HFFc6 (cell line): ENCODE results near the gene HUNK. TPM values are rescaled to one million over a fixed set of nuclear protein-coding genes. Genes with fewer than 3 reads are reported as not detected.

Experiments used
- DNase-seq: peaks from one replicate; pipeline ENCODE4 v3.0.0-alpha.2; 2018
- H3K27ac Mint-ChIP-seq: 2 replicates; pipeline ENCODE4 v1.8.0; 2020; ENCODE audit warnings: mild to moderate bottlenecking, mixed read lengths
- H3K27me3 Mint-ChIP-seq: 2 replicates; pipeline ENCODE4 v1.8.0; 2021; ENCODE audit warnings: mild to moderate bottlenecking, moderate library complexity, mixed read lengths; ENCODE audit not compliant: insufficient read depth
- H3K36me3 Mint-ChIP-seq: 2 replicates; pipeline ENCODE4 v1.8.0; 2021; ENCODE audit warnings: low read depth, mixed read lengths
- H3K4me1 Mint-ChIP-seq: 2 replicates; pipeline ENCODE4 v1.8.0; 2020; ENCODE audit warnings: low read depth, mixed read lengths
- H3K4me3 Mint-ChIP-seq: 2 replicates; pipeline ENCODE4 v1.8.0; 2020; ENCODE audit warnings: mild to moderate bottlenecking, moderate library complexity, mixed read lengths
- H3K9me3 Mint-ChIP-seq: 2 replicates; pipeline ENCODE4 v1.8.0; 2020; ENCODE audit warnings: mild to moderate bottlenecking, mixed read lengths
- CTCF ChIP-seq: fragments of 200-600 bp; sonication (generic); IDR thresholded peaks from 2 replicates; pipeline ENCODE4 v1.5.0; 2021; ENCODE audit warnings: antibody characterized with exemption, mild to moderate bottlenecking
- total RNA-seq, 6 experiments: library from RNA; stranded (reverse); fragmentation: NEBNext Ultra II Directional; extraction: Animal tissue kit (Norgen Biotek cat#: 25700); gene quantifications; 2 replicates in 1 of 6; 3 replicates in 5 of 6; pipeline ENCODE4 v1.2.3, GENCODE V29; 2021

Gene HUNK
- total RNA-seq, 6 experiments from 2014 or later = not detected

DNA sequence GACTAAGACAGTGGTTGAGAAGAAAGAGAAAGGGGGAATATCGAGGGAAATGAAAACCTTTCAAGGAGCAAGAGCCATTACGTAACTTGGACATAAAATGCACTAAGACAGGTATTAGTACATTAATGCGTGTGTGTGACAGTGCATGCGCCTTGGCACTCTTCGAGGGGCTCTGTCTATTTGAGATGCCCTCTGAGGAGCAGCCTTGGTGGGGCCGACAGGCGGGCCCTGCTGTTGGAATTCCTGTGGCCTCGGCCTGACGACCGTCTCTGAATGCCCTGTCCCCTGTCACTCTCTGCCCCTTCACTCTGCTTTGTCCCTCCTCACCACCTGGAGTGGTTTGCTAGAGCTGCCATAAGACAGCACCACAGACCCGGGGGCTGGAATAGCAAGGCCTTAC lies 12.3 kb downstream of the HUNK start:
- DNase-seq = no peak
- Mint-ChIP-seq H3K4me3 (no peak overlapping the region), H3K4me1 (no peaks in the 10 kb centered on the region), H3K9me3 (peaks cover 7% of the 10 kb centered on the region), H3K36me3 (no peaks in the 10 kb centered on the region), H3K27ac (no peak overlapping the region), H3K27me3 (peaks cover 4% of the 10 kb centered on the region)
- TF ChIP-seq CTCF = no peak

- Mint-ChIP-seq H3K4me1 (no peaks in the 10 kb centered on the region), H3K36me3 (no peaks in the 10 kb centered on the region), H3K4me3 (no peak overlapping the region), H3K9me3 (peaks cover 7% of the 10 kb centered on the region), H3K27me3 (peaks cover 4% of the 10 kb centered on the region), H3K27ac (no peak overlapping the region)
- no peak for DNase-seq
- no peak for TF ChIP-seq CTCF
Observed at GRCh38 chr21:31886915-31887314, 14.1 kb downstream of the HUNK start.

DNA sequence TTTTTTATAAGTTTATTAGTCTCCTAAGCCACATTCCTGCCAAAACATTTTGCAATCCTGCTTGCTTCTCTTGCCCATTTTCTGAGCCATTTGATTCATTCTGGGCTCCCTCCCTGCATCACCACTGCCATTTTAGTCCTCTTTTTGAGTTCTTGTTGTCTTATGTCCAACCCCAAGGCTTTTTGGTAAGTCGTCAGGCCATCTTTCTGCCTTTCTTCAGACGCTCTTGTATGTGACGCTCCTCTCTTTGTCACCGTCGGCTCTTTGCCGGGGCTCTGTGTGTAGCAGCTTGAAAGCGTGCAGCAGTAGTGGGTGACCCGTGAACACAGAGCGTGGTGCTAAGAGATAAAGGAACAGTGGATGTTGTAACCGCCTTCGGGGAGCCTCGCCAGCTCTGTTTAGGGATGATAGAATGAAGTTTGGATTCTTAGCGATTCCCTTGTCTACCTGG lies 14.6 kb downstream of the HUNK start:
- H3K27me3 Mint-ChIP-seq = peaks cover 4% of the 10 kb centered on the region
- H3K4me1 Mint-ChIP-seq = no peaks in the 10 kb centered on the region
- DNase-seq = no peak
- H3K27ac Mint-ChIP-seq = no peak overlapping the region
- H3K4me3 Mint-ChIP-seq = no peak overlapping the region
- H3K36me3 Mint-ChIP-seq = no peaks in the 10 kb centered on the region
- TF ChIP-seq CTCF = no peak
- H3K9me3 Mint-ChIP-seq = peaks cover 7% of the 10 kb centered on the region

DNA sequence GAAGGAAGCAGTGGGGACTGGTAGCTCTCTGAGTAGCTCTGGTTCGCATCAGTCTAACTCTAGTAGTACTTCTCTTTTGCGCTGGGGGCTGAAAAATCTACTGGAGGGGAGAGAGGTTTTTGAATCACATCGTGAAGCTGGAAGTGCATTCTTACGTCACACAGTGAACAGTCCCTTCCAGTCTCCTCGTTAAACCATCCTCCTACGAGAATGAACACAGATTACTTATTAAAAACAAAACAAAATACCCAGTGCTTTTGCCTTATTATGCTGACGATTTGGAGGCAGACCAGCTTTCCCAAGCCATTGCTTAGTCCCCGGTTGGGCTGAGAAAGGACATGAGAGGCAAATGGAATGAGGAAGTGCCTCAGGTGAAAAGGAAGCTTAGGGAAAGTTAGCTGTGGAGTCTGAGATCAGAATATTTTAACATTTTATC lies 16.1 kb downstream of the HUNK start:
- peaks cover 6% of the 10 kb centered on the region for H3K27me3 Mint-ChIP-seq
- H3K4me1 Mint-ChIP-seq = no peaks in the 10 kb centered on the region
- TF ChIP-seq CTCF = no peak
- no peak for DNase-seq
- H3K36me3 Mint-ChIP-seq = no peaks in the 10 kb centered on the region
- H3K27ac Mint-ChIP-seq = no peak overlapping the region
- no peak overlapping the region for H3K4me3 Mint-ChIP-seq
- peaks cover 12% of the 10 kb centered on the region for H3K9me3 Mint-ChIP-seq

GRCh38 chr21:31889460-31889859 lies 16.6 kb downstream of the HUNK start:
- H3K27me3 Mint-ChIP-seq = peaks cover 7% of the 10 kb centered on the region
- no peaks in the 10 kb centered on the region for H3K4me1 Mint-ChIP-seq
- no peaks in the 10 kb centered on the region for H3K36me3 Mint-ChIP-seq
- H3K9me3 Mint-ChIP-seq = peaks cover 12% of the 10 kb centered on the region
- no peak for TF ChIP-seq CTCF
- no peak overlapping the region for H3K27ac Mint-ChIP-seq
- DNase-seq = no peak
- no peak overlapping the region for H3K4me3 Mint-ChIP-seq

GRCh38 chr21:31892686-31893085 lies 19.9 kb downstream of the HUNK start:
- DNase-seq = no peak
- no peak overlapping the region for H3K4me3 Mint-ChIP-seq
- no peak overlapping the region for H3K27ac Mint-ChIP-seq
- TF ChIP-seq CTCF = no peak
- no peaks in the 10 kb centered on the region for H3K36me3 Mint-ChIP-seq
- H3K9me3 Mint-ChIP-seq = peaks cover 26% of the 10 kb centered on the region
- no peaks in the 10 kb centered on the region for H3K4me1 Mint-ChIP-seq
- peaks cover 3% of the 10 kb centered on the region for H3K27me3 Mint-ChIP-seq
